H54 (cell line): ENCODE results near the gene ANXA6.
"Not testable (repeated sequence)": the region's sequence is repeated elsewhere in the genome, so short reads cannot be mapped to it uniquely, and the experiment has no call there.

Experiments used
- DNase-seq: peaks from one replicate; pipeline ENCODE4 v3.0.0; 2011; ENCODE audit warnings: low spot score, mixed read lengths; ENCODE audit not compliant: insufficient read length
- FAIRE-seq: peaks from 3 replicates; lab custom pipeline; 2011; peaks lifted over from hg19 to GRCh38; lab: Jason Lieb, UNC
- POLR2A ChIP-seq: IDR thresholded peaks from 2 replicates; pipeline ENCODE4 v1.6.1; 2011; ENCODE audit warnings: low read depth, mild to moderate bottlenecking, low read length

Gene ANXA6

DNA sequence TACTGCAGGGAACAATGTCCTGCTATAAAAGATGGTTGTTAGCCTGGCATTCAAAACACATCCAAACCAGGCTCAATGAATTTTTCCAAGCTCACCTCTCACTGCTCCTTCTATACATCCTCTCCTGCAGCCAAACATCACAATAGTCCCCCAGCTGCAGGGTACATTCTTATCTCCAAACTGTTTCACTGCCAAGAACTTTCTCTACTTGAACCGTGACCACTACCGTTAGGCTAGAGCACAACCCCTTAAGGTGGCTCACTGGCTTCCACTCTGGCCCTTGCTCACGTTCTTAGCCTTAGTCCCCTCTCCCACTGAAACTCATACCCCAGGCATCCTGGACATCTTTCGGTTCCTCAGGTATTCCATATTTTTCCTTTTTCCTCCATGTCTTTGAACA lies 29.0 kb upstream of the ANXA6 start:
- no peak for TF ChIP-seq POLR2A
- no peak for FAIRE-seq
- no peak for DNase-seq

DNA sequence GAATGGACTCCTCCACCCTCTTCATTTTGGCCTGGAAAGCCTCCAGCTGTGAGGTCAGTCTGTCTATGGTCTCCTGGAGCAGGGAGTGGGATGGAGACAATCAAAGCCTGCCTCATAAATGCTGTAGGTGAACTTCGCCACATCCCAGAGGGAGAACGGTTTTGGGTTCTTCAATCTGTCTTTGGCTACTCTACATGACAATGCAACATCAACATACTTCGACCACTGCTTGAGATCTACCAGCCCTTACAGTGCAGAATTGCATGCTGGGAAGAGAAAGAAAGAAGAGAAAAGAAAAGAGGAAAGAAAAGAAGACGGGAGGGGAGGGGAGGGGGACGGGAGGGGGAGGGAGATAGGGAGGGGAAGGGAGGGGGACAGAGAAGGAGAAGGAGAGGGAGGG lies 28.5 kb upstream of the ANXA6 start:
- no peak for TF ChIP-seq POLR2A
- DNase-seq, result no peak
- FAIRE-seq, result no peak

DNA sequence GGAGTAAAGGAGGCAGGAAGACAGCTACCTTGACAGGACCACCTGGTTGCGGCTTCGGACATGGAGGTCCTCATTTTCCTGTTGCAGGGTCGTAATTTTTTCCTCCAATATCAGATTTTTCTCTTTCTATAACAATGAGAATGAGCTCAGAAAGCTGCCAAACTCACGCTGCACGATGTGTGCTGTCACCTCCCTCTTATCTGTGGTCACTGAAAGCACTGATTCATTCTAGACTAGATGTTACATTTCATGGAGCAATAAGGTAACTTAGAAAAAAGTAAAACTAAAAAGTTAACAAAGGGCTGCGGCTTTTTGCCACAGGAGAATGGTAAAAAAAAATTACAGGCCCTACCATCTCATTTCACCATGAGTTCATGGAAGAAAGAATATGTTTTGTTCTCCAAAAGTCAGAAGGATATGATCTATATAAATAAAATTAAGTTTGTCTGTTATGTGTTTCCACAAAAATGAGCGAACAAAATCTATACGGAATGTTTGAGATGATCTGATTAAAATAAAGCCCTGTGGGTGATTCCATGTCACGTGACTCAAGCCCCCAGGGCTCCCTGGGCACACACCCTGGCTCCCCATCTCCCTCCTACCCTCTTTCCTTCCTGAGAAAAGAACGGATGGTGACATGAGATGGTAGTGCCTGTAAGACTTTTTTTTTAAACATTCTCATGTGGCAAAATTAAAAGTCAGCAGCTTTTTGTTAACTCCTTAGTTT lies 26.9 kb upstream of the ANXA6 start:
- no peak for TF ChIP-seq POLR2A

DNA sequence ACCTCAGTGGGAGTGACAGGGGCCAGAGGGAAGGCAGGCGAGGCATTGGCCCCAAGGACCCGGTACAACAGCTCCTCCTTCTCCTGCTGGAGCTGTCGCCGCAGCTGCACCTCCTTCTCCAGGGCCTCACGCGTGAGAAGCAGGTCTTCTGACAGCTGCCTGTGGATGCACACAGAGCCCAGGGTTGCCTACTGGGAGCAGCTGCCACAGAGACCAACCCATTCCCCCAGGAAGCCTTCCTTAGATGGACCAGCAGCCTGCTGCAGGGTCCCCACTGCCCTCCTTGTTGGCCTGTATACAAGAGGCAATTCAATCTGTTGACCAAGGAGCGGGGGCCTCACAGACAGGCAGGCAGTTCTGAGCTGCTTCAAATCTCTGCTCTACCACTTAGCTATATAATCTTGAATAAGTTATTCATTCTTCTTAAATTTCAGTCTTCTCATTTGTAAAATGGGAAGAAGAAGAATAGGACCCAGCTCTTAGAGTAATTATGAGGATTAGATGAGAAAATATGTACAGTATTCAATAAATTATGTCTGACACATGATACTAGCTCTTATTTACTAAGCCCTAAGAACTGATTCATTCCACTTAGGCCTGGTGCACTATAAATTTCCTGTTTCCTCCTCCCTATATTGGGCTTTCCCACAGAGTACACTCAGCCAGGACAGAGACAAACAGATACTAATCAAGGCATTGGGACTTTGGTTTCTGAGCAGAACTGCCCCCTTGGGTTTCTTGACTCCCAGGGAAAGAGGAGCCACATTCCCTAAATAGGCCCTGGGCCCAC lies 26.1 kb upstream of the ANXA6 start:
- DNase-seq (no peak), FAIRE-seq (no peak)

More for the DNA sequence above, 26.9 kb upstream of the ANXA6 start:
- DNase-seq (no peak), FAIRE-seq (no peak)

DNA sequence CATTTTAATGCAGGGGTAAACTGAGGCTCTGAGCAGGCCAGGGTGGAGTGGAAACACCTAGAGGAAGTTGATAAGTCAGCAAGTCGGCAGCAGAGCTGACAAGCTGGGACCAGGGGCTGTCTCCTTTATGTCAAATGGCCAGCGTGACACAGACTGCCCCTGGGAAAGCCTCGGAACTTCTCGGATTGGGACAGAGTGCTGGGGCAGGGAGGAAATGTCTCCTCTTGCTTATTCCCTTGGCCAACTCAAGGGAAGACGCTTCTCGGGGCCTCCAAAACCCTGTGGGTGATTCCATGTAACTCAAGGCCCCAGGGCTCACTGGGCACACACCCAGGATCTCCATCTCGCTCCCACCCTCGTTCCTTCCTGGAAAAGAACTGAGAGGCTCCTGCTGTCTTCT lies 25.4 kb upstream of the ANXA6 start:
- DNase-seq (no peak), FAIRE-seq (no peak)
- no peak for TF ChIP-seq POLR2A

More for the DNA sequence above, 26.1 kb upstream of the ANXA6 start:
- TF ChIP-seq POLR2A, result no peak

DNA sequence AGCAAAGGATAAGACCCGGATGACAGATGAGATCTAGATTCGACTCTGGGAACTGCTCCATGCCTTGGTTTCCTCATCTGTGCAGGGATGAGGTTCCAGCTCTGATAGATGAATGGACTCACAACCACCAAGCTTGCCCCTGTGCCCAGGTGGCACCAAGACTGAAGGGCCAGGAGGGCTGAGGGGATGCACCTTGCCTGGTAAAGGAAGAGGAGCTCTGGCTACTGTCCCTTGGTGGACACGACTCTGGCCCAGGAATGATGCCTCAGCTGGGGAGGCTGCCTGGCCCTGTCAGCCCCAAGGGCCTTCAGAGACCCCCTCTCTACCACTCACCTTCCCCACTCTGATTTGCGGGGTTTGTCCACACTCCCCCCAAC lies 24.9 kb upstream of the ANXA6 start:
- DNase-seq (no peak), FAIRE-seq (no peak)
- TF ChIP-seq POLR2A, result no peak

DNA sequence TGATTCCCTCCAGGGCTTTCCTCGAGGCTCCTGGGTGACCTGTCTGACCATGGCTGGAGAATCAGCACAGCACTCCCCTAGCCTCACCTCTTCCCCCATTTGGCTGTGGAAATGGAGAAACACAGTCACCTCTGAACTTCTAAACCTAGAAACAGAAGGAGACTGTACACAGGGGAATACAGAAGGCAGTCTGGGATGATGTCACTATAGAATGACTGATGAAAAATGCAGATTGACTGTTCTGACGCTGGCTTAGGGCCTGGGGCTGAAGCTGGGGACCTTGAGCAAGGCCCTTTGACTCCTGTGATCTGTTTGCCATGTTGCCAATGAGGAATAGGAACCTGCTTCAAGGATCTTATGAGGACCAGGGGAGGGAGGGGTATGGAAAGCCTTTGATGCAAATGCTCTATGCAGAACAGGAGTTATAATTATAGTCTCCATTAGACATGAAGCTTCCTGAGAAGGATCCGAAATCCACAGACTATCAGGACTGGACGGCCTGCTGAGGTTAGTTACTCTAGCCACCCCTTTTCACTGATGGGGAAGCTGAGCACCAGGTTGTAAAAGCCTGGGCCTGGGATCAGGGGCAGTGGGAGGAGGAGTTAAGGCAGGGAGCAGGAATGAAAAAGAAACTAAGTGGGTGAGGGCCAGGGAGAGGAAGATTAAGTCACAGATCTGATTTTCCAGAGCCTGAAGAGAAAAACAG lies 24.4 kb upstream of the ANXA6 start:
- FAIRE-seq, result no peak
- no peak for DNase-seq

DNA sequence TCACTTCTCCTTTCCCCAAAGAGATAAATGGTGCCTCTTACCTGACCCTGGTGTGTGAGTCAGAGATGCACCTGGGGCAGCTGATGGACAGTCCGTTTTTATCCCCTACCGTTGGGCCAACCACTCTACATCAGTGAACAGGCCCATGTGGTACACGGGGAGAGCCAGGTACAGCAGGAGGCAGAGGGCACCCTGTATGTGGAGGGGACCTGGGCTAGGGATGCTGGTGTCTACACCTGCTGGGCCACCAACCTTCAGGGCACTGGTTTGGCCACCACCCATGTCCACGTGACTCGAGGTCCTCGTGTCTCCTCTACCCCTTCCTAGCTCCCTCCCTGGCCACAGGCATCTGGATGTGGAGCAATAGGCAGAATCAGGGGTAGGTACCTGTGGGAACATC lies 22.7 kb upstream of the ANXA6 start:
- no peak for TF ChIP-seq POLR2A
- no peak for DNase-seq
- FAIRE-seq, result no peak

More for the DNA sequence above, 24.4 kb upstream of the ANXA6 start:
- TF ChIP-seq POLR2A, result no peak

DNA sequence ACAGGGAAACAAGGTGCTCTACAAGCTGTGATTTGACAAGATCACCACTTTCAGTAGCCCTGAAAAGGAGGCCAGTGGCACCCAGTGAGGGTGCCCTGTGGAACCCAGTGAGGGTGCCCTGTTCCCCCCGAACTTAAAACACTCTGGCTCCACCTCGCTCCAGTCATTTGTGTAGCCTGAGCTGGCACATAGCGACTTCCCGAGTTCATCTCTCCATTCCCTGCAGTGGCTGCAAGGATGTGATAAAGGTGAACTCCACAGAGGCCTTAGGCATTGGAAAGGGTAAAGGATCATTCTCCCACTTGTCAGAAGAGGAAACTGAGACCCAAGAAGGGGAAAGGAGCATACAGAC lies 21.9 kb upstream of the ANXA6 start:
- no peak for TF ChIP-seq POLR2A
- no peak for FAIRE-seq
- DNase-seq, result no peak

DNA sequence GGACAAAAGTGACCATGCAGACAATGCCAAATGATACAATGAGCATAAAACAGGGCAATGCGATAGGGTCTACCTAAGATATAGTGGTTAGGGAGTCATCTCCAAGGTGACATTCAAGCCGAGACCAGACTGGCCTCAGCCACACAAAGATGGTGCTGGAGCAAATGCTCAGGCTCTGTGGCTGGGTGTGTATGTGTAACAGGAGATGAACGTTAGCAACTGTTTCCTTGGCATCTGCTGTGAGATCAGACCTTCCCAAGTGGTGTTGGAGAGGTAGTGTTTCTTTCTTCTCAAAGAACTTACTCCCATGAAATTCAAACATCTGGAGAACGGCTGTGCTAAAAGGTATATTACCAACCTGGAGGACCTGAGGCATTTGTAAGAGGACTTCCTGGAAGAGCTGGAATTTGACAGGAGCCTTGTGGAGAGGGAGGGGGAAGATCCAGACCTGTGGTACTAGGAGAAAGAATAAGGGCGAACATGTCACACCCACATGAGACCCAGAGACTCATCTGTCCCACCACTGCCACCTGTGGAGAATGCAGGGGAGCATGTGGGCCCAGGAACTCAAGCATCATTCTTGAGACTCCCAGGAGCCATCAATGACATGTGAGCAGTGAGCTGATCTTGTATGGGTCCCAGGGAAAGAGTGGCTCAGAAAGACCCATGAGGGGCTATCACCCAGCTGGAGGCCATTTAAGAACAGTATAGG lies 21.4 kb upstream of the ANXA6 start:
- DNase-seq (no peak), FAIRE-seq (no peak)

DNA sequence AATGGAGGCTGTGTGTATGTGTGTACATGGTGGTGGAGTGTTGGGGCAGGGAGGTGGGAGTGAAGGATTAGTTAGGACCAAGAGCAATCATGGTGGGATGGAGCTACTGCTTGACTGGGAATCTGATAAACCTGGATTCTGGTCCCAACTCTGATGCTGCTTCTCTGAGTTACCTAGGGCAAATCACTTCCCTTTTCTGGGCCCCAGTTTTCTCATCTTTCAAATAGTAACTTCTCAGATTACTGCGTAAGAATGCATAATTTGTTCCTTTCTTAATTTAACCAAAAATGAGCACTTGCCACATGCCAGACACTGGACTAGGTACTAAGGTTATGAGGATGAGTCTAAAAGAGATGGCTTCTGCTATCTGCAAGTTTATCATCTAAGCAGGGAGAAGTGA lies 20.8 kb upstream of the ANXA6 start:
- no peak for TF ChIP-seq POLR2A
- FAIRE-seq, result no peak
- DNase-seq, result no peak

More for the DNA sequence above, 21.4 kb upstream of the ANXA6 start:
- no peak for TF ChIP-seq POLR2A

DNA sequence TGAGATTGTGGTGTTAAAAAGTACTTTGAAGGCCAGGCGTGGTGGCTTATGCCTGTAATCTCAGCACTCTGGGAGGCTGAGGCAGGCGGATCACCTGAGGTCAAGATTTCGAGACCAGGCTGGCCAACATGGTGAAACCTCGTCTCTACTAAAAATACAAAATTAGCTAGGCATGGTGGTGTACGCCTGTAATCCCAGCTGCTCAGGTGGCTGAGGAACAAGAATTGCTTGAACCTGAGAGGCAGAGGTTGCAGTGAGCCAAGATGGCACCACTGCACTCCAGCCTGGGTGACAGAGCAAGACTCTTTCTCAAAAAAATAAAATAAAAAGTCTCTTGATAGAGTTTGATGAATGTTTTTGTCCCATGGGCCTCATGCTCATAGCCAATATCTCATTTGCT lies 18.7 kb upstream of the ANXA6 start:
- not testable (repeated sequence) for FAIRE-seq, DNase-seq

DNA sequence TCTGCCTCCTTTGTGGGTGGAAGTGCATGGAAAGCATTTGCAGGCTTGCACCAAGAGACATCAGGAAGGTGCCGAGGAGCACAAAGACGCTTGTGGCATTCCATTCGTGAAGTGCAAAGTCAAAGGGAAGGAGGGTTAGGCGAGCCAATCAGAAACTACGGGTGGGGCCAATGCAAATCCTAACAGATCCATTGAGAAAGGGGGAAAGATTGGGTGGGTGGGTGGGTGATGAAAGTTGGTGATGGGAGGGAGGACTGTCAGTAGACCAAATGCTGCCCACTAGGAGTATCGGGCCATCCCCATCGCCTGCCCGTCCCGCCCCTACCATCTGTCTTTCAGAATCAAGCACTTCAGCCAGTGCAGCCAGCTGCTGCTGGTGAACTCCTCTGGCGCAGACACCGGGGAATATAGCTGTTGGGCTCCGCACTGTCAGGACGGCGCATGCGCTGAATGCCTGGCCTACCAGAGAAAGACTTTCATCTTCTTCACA lies 17.1 kb upstream of the ANXA6 start:
- no peak for TF ChIP-seq POLR2A
- no peak for DNase-seq
- FAIRE-seq, result no peak
